K562 (cell line): ENCODE results near the gene SPEF1.

Experiments used
- COPS2 ChIP-seq: fragments of 450-650 bp; conservative IDR thresholded peaks from 2 replicates; pipeline ENCODE4 v1.6.1; 2016; ENCODE audit warnings: mild to moderate bottlenecking, moderate library complexity
- ERF ChIP-seq: fragments of 450-650 bp; formaldehyde crosslinking; IDR thresholded peaks from 2 replicates; pipeline ENCODE4 v1.4.0; 2020; ENCODE audit warnings: mild to moderate bottlenecking, mixed read lengths
- FOXP1 ChIP-seq: sonication (generic); formaldehyde crosslinking; IDR thresholded peaks from 2 replicates; pipeline ENCODE4 v1.8.0; 2022; ENCODE audit warnings: mild to moderate bottlenecking, missing genetic modification reagents
- POLR2A ChIP-seq: fragments of 450-650 bp; conservative IDR thresholded peaks from 2 replicates; pipeline ENCODE4 v1.6.1; 2016
- POLR2AphosphoS5 ChIP-seq: IDR thresholded peaks from 2 replicates; pipeline ENCODE4 v1.6.1; 2011; ENCODE audit warnings: mild to moderate bottlenecking, low read depth, low read length, moderate library complexity; ENCODE audit not compliant: control insufficient read depth, insufficient read depth
- RAD21 ChIP-seq, 2 experiments: fragments of 250-450 bp in 1 of 2; fragments of 450-650 bp in 1 of 2; sonication (Bioruptor Pico) in 1 of 2; formaldehyde crosslinking in 1 of 2; IDR thresholded peaks in 1 of 2; conservative IDR thresholded peaks in 1 of 2; 2 replicates each; pipeline versions ENCODE4 v1.4.0 to v1.8.0; 2020 to 2022; ENCODE audit warnings: mild to moderate bottlenecking in 2 of 2, moderate library complexity in 1 of 2
- ZNF140 ChIP-seq: fragments of 250-450 bp; sonication (Bioruptor Pico); IDR thresholded peaks from 2 replicates; pipeline ENCODE4 v1.8.0; 2021; ENCODE audit warnings: moderate library complexity, mild to moderate bottlenecking, inconsistent platforms
- TF ChIP-seq, protein P1 (sequence below), 3 experiments: IDR thresholded peaks in 2 of 3; conservative IDR thresholded peaks in 1 of 3; 2 replicates each; pipeline ENCODE4 v1.5.1; 2011 to 2012; ENCODE audit warnings: low read length in 3 of 3, mild to moderate bottlenecking in 3 of 3, control low read depth in 2 of 3, improper control_type of control experiment in 1 of 3, inconsistent platforms in 1 of 3, low read depth in 1 of 3, mixed read lengths in 1 of 3, moderate library complexity in 1 of 3; ENCODE audit not compliant: insufficient read depth in 2 of 3
- TF ChIP-seq, protein P2 (sequence below): IDR thresholded peaks from 3 replicates; pipeline ENCODE4 v1.6.1; 2011; ENCODE audit warnings: borderline replicate concordance, mild to moderate bottlenecking, moderate library complexity; ENCODE audit not compliant: insufficient read length; ENCODE audit errors: extremely low read depth
- TF ChIP-seq, protein P3 (sequence below): fragments of 250-450 bp; sonication (Bioruptor Pico); IDR thresholded peaks from 2 replicates; pipeline ENCODE4 v1.4.0; 2020; ENCODE audit warnings: mild to moderate bottlenecking
- TF ChIP-seq, protein P4 (sequence below): sonication (generic); formaldehyde crosslinking; IDR thresholded peaks from 2 replicates; pipeline ENCODE4 v1.9.0; 2022; ENCODE audit warnings: mild to moderate bottlenecking, missing genetic modification reagents
- TF ChIP-seq, protein P5 (sequence below): IDR thresholded peaks from 3 replicates; pipeline ENCODE4 v1.6.1; 2011; ENCODE audit warnings: borderline replicate concordance, mild to moderate bottlenecking; ENCODE audit not compliant: insufficient read length, insufficient read depth

DNA sequence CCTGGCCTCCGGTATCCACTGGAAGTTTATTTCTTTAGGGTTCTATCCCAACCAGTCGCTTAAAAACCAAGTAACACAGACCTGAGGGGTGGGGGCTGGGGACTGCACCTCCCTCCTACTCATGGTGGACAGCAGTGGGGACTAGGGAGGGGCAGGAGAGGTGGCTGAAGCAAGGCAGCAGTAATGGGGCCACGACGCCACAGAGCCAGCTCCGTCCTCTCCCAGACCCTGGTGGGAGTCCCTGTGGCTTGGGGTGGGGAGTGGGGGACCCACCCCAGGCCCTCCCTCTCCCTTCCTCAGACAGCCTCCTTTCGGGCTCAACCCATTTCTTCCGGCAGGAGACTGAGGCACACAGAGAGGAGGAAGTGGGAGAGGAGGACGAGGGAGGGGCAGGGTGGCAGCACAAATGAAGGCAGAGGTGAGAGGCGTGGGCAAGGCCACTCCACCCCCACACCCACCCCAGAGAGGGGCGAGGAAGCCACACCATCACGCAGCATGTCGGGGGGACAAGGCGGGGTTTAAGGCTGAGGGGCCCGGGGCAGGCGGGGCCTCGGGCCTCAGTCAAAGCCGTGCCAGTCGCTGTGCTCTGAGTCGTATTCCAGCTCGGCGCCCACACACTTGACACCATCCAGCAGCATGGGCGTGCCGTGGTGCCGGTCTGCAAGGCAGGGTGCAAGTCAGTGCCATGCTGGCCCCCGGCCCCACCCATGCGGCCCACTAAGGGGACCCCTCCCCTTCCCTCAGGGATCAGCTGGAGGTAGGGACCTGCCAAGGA lies 27.6 kb downstream of the SPEF1 start:
- TF ChIP-seq ZNF140 (CRISPR knock-in tag) (no peak), POLR2AphosphoS5 (no peak), ERF (CRISPR knock-in tag) (no peak), COPS2 (no peak), POLR2A (no peak), FOXP1 (CRISPR knock-in tag) (no peak), RAD21 (CRISPR knock-in tag; conservative IDR thresholded peaks at IDR 0.05 in 1 of 2, IDR thresholded peaks at IDR 0.05 in 1 of 2) (no peak)
- TF ChIP-seq, protein P1, sequence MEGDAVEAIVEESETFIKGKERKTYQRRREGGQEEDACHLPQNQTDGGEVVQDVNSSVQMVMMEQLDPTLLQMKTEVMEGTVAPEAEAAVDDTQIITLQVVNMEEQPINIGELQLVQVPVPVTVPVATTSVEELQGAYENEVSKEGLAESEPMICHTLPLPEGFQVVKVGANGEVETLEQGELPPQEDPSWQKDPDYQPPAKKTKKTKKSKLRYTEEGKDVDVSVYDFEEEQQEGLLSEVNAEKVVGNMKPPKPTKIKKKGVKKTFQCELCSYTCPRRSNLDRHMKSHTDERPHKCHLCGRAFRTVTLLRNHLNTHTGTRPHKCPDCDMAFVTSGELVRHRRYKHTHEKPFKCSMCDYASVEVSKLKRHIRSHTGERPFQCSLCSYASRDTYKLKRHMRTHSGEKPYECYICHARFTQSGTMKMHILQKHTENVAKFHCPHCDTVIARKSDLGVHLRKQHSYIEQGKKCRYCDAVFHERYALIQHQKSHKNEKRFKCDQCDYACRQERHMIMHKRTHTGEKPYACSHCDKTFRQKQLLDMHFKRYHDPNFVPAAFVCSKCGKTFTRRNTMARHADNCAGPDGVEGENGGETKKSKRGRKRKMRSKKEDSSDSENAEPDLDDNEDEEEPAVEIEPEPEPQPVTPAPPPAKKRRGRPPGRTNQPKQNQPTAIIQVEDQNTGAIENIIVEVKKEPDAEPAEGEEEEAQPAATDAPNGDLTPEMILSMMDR (IDR thresholded peaks at IDR 0.05 in 2 of 3, conservative IDR thresholded peaks at IDR 0.05 in 1 of 3; ENCODE audit: insufficient read depth in 2 of 3, low read depth in 1 of 3, low read length in 3 of 3): no peak
- TF ChIP-seq, protein P2, sequence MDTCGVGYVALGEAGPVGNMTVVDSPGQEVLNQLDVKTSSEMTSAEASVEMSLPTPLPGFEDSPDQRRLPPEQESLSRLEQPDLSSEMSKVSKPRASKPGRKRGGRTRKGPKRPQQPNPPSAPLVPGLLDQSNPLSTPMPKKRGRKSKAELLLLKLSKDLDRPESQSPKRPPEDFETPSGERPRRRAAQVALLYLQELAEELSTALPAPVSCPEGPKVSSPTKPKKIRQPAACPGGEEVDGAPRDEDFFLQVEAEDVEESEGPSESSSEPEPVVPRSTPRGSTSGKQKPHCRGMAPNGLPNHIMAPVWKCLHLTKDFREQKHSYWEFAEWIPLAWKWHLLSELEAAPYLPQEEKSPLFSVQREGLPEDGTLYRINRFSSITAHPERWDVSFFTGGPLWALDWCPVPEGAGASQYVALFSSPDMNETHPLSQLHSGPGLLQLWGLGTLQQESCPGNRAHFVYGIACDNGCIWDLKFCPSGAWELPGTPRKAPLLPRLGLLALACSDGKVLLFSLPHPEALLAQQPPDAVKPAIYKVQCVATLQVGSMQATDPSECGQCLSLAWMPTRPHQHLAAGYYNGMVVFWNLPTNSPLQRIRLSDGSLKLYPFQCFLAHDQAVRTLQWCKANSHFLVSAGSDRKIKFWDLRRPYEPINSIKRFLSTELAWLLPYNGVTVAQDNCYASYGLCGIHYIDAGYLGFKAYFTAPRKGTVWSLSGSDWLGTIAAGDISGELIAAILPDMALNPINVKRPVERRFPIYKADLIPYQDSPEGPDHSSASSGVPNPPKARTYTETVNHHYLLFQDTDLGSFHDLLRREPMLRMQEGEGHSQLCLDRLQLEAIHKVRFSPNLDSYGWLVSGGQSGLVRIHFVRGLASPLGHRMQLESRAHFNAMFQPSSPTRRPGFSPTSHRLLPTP: no peak
- TF ChIP-seq, protein P3, sequence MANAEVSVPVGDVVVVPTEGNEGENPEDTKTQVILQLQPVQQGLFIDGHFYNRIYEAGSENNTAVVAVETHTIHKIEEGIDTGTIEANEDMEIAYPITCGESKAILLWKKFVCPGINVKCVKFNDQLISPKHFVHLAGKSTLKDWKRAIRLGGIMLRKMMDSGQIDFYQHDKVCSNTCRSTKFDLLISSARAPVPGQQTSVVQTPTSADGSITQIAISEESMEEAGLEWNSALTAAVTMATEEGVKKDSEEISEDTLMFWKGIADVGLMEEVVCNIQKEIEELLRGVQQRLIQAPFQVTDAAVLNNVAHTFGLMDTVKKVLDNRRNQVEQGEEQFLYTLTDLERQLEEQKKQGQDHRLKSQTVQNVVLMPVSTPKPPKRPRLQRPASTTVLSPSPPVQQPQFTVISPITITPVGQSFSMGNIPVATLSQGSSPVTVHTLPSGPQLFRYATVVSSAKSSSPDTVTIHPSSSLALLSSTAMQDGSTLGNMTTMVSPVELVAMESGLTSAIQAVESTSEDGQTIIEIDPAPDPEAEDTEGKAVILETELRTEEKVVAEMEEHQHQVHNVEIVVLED (CRISPR knock-in tag): no peak
- TF ChIP-seq, protein P4, sequence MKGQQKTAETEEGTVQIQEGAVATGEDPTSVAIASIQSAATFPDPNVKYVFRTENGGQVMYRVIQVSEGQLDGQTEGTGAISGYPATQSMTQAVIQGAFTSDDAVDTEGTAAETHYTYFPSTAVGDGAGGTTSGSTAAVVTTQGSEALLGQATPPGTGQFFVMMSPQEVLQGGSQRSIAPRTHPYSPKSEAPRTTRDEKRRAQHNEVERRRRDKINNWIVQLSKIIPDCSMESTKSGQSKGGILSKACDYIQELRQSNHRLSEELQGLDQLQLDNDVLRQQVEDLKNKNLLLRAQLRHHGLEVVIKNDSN (CRISPR knock-in tag): no peak
- TF ChIP-seq, protein P5, sequence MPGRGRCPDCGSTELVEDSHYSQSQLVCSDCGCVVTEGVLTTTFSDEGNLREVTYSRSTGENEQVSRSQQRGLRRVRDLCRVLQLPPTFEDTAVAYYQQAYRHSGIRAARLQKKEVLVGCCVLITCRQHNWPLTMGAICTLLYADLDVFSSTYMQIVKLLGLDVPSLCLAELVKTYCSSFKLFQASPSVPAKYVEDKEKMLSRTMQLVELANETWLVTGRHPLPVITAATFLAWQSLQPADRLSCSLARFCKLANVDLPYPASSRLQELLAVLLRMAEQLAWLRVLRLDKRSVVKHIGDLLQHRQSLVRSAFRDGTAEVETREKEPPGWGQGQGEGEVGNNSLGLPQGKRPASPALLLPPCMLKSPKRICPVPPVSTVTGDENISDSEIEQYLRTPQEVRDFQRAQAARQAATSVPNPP: no peak
